Left colon (tissue), 2 donors: ENCODE results near the gene IFNB1. TPM values are rescaled to one million over a fixed set of nuclear protein-coding genes. Genes with fewer than 3 reads are reported as not detected.

ENCODE experiments used
- total RNA-seq, 2 donors: library from RNA; stranded (reverse); fragmentation: NEBNext Ultra II Directional; extraction: Animal tissue kit (Norgen Biotek cat#: 25700); gene quantifications; one replicate each; pipeline ENCODE4 v1.2.1, GENCODE V29; 2021
- donor health status: DM: no; HTN: no; CAD: no.
- donor health status: DM: yes; HTN: yes; CAD: no.

The IFNB1 gene
- total RNA-seq, 2 donors from 2014 or later = not detected

Other genes starting within 250 kb of the IFNB1 start
- 1 to 10 TPM in 1 of 2 donors, under 1 TPM in 1; 0.52 to 2.3 TPM for gene HACD4, start 46.3 kb downstream of the IFNB1 start, total RNA-seq
- gene IFNW1, start 63.9 kb upstream of the IFNB1 start, total RNA-seq = not detected
- not detected for gene IFNA21, start 88.7 kb upstream of the IFNB1 start, total RNA-seq
- gene IFNA4, start 109.6 kb upstream of the IFNB1 start, total RNA-seq = not detected
- gene IFNA7, start 124.3 kb upstream of the IFNB1 start, total RNA-seq = not detected
- gene IFNA10, start 129.2 kb upstream of the IFNB1 start, total RNA-seq = not detected
- not detected for gene IFNA16, start 139.4 kb upstream of the IFNB1 start, total RNA-seq
- gene IFNA17, start 150.3 kb upstream of the IFNB1 start, total RNA-seq = not detected
- not detected for gene IFNA14, start 162.1 kb upstream of the IFNB1 start, total RNA-seq
- gene IFNA5, start 227.4 kb upstream of the IFNB1 start, total RNA-seq = not detected